MCF 10A (cell line): Measurements from ENCODE around the gene VARS1. TPM values are rescaled to one million over a fixed set of nuclear protein-coding genes. Genes with fewer than 3 reads are reported as not detected.

Experiments used
- BruUV-seq: library from RNA; stranded (reverse); fragments of 400-500 nt; replicated peaks from 2 replicates; lab custom pipeline; 2021; lab: Mats Ljungman, UMichigan
- CTCF ChIA-PET: fragments of 300-600 bp; sonication (Branson Sonifier 250); formaldehyde crosslinking; extraction: SDS; loops from one replicate; lab custom pipeline; 2021; ENCODE audit warnings: antibody characterized with exemption, inconsistent platforms; lab: Yijun Ruan, JAX
- POLR2A ChIA-PET: fragments of 300-600, 350-650 bp; sonication (Branson Sonifier 250); formaldehyde crosslinking; extraction: SDS; loops from one replicate; lab custom pipeline; 2020; ENCODE audit warnings: antibody characterized with exemption, inconsistent platforms; lab: Yijun Ruan, JAX
- DNase-seq: peaks from one replicate; pipeline ENCODE4 v3.0.0-alpha.2; 2018; ENCODE audit not compliant: unreplicated experiment
- H3K27ac Mint-ChIP-seq: one replicate; pipeline ENCODE4 v1.8.0; 2022; ENCODE audit warnings: mild to moderate bottlenecking, low read depth, mixed read lengths; ENCODE audit not compliant: unreplicated experiment
- H3K27me3 Mint-ChIP-seq: one replicate; pipeline ENCODE4 v1.8.0; 2022; ENCODE audit warnings: mixed read lengths; ENCODE audit not compliant: insufficient read depth, unreplicated experiment
- H3K36me3 Mint-ChIP-seq: one replicate; pipeline ENCODE4 v1.8.0; 2022; ENCODE audit warnings: mild to moderate bottlenecking, moderate library complexity, mixed read lengths; ENCODE audit not compliant: insufficient read depth, unreplicated experiment
- H3K4me1 Mint-ChIP-seq: one replicate; pipeline ENCODE4 v1.8.0; 2022; ENCODE audit warnings: mixed read lengths; ENCODE audit not compliant: insufficient read depth, unreplicated experiment
- H3K4me3 Mint-ChIP-seq: one replicate; pipeline ENCODE4 v1.8.0; 2022; ENCODE audit warnings: mild to moderate bottlenecking, moderate library complexity, mixed read lengths; ENCODE audit not compliant: unreplicated experiment
- H3K9me3 Mint-ChIP-seq: one replicate; pipeline ENCODE4 v1.8.0; 2022; ENCODE audit warnings: mixed read lengths; ENCODE audit not compliant: unreplicated experiment
- CTCF ChIP-seq: fragments of 200-600 bp; IDR thresholded peaks from one replicate; pipeline ENCODE4 v1.8.0; 2022; ENCODE audit warnings: antibody characterized with exemption, mild to moderate bottlenecking; ENCODE audit not compliant: unreplicated experiment
- intact Hi-C: fragments of 100-400 bp; cut with micrococcal nuclease; formaldehyde crosslinking; loops from 2 replicates; pipeline ENCODE4 v1.14.1; 2022
- total RNA-seq: library from RNA; stranded (reverse); gene quantifications from 2 replicates; pipeline ENCODE4 v1.2.3, GENCODE V29; 2022

Gene VARS1
- total RNA-seq, 1 experiment from 2014 or later, result 200 TPM

GRCh38 chr6:31777667-31778050 lies 17.9 kb downstream of the VARS1 start:
- CTCF ChIA-PET, result interaction anchor here (0.5 to 1.8 kb wide), 3 partner anchors 13 to 1878 kb away, joined by 3 to 8 read pairs (median 4); no protein-coding TSS in a partner anchor
- H3K4me3 Mint-ChIP-seq, result no peak overlapping the region
- H3K36me3 Mint-ChIP-seq, result peaks cover 33% of the 10 kb centered on the region
- H3K27me3 Mint-ChIP-seq, result no peaks in the 10 kb centered on the region
- BruUV-seq, result no TSS peak
- DNase-seq, result no peak
- no peaks in the 10 kb centered on the region for H3K9me3 Mint-ChIP-seq
- intact Hi-C loops, result loop anchor here (1.0 to 10.0 kb wide), 2 partner anchors 14 to 233 kb away; partner anchors contain the start of genes ATP6V1G2, DDX39B and NFKBIL1
- H3K4me1 Mint-ChIP-seq, result peaks cover 24% of the 10 kb centered on the region
- POLR2A ChIA-PET, result interaction anchor here (0.6 to 2.2 kb wide), 21 partner anchors 9 to 193 kb away, joined by 3 to 14 read pairs (median 4); partner anchors contain the start of genes C6orf47, CLIC1, HSPA1A and HSPA1B
- no peak overlapping the region for H3K27ac Mint-ChIP-seq
- no peak for TF ChIP-seq CTCF

GRCh38 chr6:31776989-31777666 lies 18.4 kb downstream of the VARS1 start, which contains the start of gene VWA7:
VWA7 (minus strand) TSS chr6:31777328; CDS start chr6:31776779, 549 bp downstream.
- Mint-ChIP-seq H3K27me3 (no peaks in the 10 kb centered on the region), H3K27ac (no peak within 1 kb of the TSS), H3K36me3 (peaks cover 28% of the 10 kb centered on the region), H3K4me3 (peak within 1 kb of the TSS; percentile 26), H3K9me3 (no peaks in the 10 kb centered on the region), H3K4me1 (peaks cover 26% of the 10 kb centered on the region)
- intact Hi-C loops, result loop anchor here (1.0 to 10.0 kb wide), 2 partner anchors 14 to 232 kb away; partner anchors contain the start of genes ATP6V1G2, DDX39B and NFKBIL1
- ChIA-PET CTCF (interaction anchor here (0.5 to 1.8 kb wide), 3 partner anchors 14 to 1879 kb away, joined by 3 to 8 read pairs (median 4); no protein-coding TSS in a partner anchor), POLR2A (interaction anchor here (0.7 to 2.2 kb wide), 21 partner anchors 9 to 125 kb away, joined by 3 to 14 read pairs (median 4); partner anchors contain the start of genes C6orf47, CLIC1, HSPA1A and HSPA1B)
- DNase-seq, result peak; percentile 95
- BruUV-seq, result no TSS peak
- no peak for TF ChIP-seq CTCF

GRCh38 chr6:31776485-31776988 lies 19.0 kb downstream of the VARS1 start:
- Mint-ChIP-seq H3K36me3 (peaks cover 27% of the 10 kb centered on the region), H3K27ac (no peak overlapping the region), H3K9me3 (no peaks in the 10 kb centered on the region), H3K4me1 (peaks cover 26% of the 10 kb centered on the region), H3K27me3 (no peaks in the 10 kb centered on the region), H3K4me3 (peak overlapping the region; percentile 26)
- intact Hi-C loops, result loop anchor here (10.0 kb wide), 1 partner anchor 232 kb away; the partner anchor contains the start of genes ATP6V1G2, DDX39B and NFKBIL1
- TF ChIP-seq CTCF, result no peak
- ChIA-PET POLR2A (interaction anchor here (0.9 to 2.2 kb wide), 7 partner anchors 12 to 59 kb away, joined by 4 to 14 read pairs (median 6); partner anchors contain the start of genes CLIC1 and HSPA1B), CTCF (no interaction called here)
- no peak for DNase-seq
- no TSS peak for BruUV-seq
